K562 (cell line): Measurements from ENCODE around the gene TTC38. TPM values are rescaled to one million over a fixed set of nuclear protein-coding genes. Genes with fewer than 3 reads are reported as not detected.

ENCODE experiments used
- ARID1B ChIP-seq: fragments of 450-650 bp; IDR thresholded peaks from 2 replicates; pipeline ENCODE4 v1.6.1; 2016; ENCODE audit warnings: antibody characterized with exemption, mild to moderate bottlenecking, inconsistent platforms
- BDP1 ChIP-seq: IDR thresholded peaks from 3 replicates; pipeline ENCODE4 v1.6.1; 2011; ENCODE audit not compliant: insufficient read length, insufficient read depth
- CBFB ChIP-seq: sonication (generic); formaldehyde crosslinking; IDR thresholded peaks from 2 replicates; pipeline ENCODE4 v1.4.0; 2020; ENCODE audit warnings: mild to moderate bottlenecking, missing genetic modification reagents
- CTBP1 ChIP-seq: fragments of 450-650 bp; IDR thresholded peaks from 2 replicates; pipeline ENCODE4 v1.6.1; 2016; ENCODE audit warnings: borderline replicate concordance
- CXXC5 ChIP-seq: fragments of 250-450 bp; sonication (Bioruptor Pico); IDR thresholded peaks from 2 replicates; pipeline ENCODE4 v1.8.0; 2022; ENCODE audit warnings: inconsistent platforms, mild to moderate bottlenecking, moderate library complexity
- ERF ChIP-seq: fragments of 450-650 bp; formaldehyde crosslinking; IDR thresholded peaks from 2 replicates; pipeline ENCODE4 v1.4.0; 2020; ENCODE audit warnings: mild to moderate bottlenecking, mixed read lengths
- GTF2B ChIP-seq: IDR thresholded peaks from 2 replicates; pipeline ENCODE4 v1.6.1; 2011; ENCODE audit not compliant: insufficient read length; ENCODE audit errors: extremely low read depth
- HDGF ChIP-seq: fragments of 450-650 bp; IDR thresholded peaks from 2 replicates; pipeline ENCODE4 v1.6.1; 2016
- JUND ChIP-seq, 2 experiments: IDR thresholded peaks; 2 replicates in 1 of 2; 3 replicates in 1 of 2; pipeline ENCODE4 v1.6.1; 2011; ENCODE audit warnings: borderline replicate concordance in 2 of 2, low read depth in 2 of 2, low read length in 2 of 2, improper control_type of control experiment in 1 of 2, missing biosample characterization in 1 of 2, missing genetic modification characterization in 1 of 2, missing genetic modification reagents in 1 of 2
- NR0B1 ChIP-seq: fragments of 450-650 bp; IDR thresholded peaks from one replicate; pipeline ENCODE4 v1.6.1; 2018; ENCODE audit warnings: mild to moderate bottlenecking, moderate library complexity; ENCODE audit not compliant: partially characterized antibody
- PTBP1 ChIP-seq: fragments of 200-400 bp; formaldehyde crosslinking; IDR thresholded peaks from 2 replicates; pipeline ENCODE4 v1.6.1; 2017; ENCODE audit warnings: low read depth, low read length
- PYGO2 ChIP-seq: fragments of 450-650 bp; IDR thresholded peaks from 2 replicates; pipeline ENCODE4 v1.6.1; 2016; ENCODE audit warnings: mild to moderate bottlenecking, missing genetic modification characterization, moderate library complexity, missing compliant biosample characterization
- TCFL5 ChIP-seq: fragments of 250-450 bp; sonication (Bioruptor Pico); conservative IDR thresholded peaks from 2 replicates; pipeline ENCODE4 v1.6.1; 2021; ENCODE audit warnings: mild to moderate bottlenecking, moderate library complexity, matching md5 sums
- USF2 ChIP-seq: sonication (generic); formaldehyde crosslinking; IDR thresholded peaks from 2 replicates; pipeline ENCODE4 v1.5.0; 2020; ENCODE audit warnings: missing genetic modification reagents
- ZBTB5 ChIP-seq: fragments of 450-650 bp; IDR thresholded peaks from 2 replicates; pipeline ENCODE4 v1.6.1; 2017; ENCODE audit warnings: antibody characterized with exemption
- ZEB2 ChIP-seq: fragments of 450-650 bp; IDR thresholded peaks from 2 replicates; pipeline ENCODE4 v1.6.1; 2016
- ZFP1 ChIP-seq: fragments of 450-650 bp; formaldehyde crosslinking; IDR thresholded peaks from 2 replicates; pipeline ENCODE4 v1.4.0; 2020; ENCODE audit warnings: mild to moderate bottlenecking, mixed read lengths
- ZMIZ1 ChIP-seq, 2 experiments: fragments of 150-350 bp in 1 of 2; IDR thresholded peaks; 2 replicates each; pipeline ENCODE4 v1.6.1; 2012 to 2016; ENCODE audit warnings: low read depth in 2 of 2, low read length in 2 of 2, mild to moderate bottlenecking in 1 of 2, moderate library complexity in 1 of 2
- ZNF175 ChIP-seq: fragments of 200-800 bp; sonication (Bioruptor generic); IDR thresholded peaks from 2 replicates; pipeline ENCODE4 v1.6.1; 2016; ENCODE audit warnings: low read depth, mild to moderate bottlenecking, missing genetic modification characterization, missing compliant biosample characterization
- ZNF445 ChIP-seq: fragments of 250-450 bp; sonication (Bioruptor Pico); IDR thresholded peaks from 2 replicates; pipeline ENCODE4 v1.4.0; 2020; ENCODE audit warnings: low read depth, mild to moderate bottlenecking, moderate library complexity
- ZNF561 ChIP-seq: fragments of 450-650 bp; formaldehyde crosslinking; conservative IDR thresholded peaks from 2 replicates; pipeline ENCODE4 v1.4.0; 2020; ENCODE audit warnings: mild to moderate bottlenecking, moderate library complexity
- polyA plus RNA-seq, 8 experiments: library from polyadenylated mRNA; depleted of rRNA in 4 of 8; stranded (reverse) in 5 of 8; unstranded in 3 of 8; fragments of >200 nt; fragmentation: Nextera tagmentation in 2 of 8; fragmentation: Illumina TruSeq in 1 of 8; extraction: Ambion mirVana in 2 of 8; extraction: Trizol in 1 of 8; gene quantifications; 2 replicates each; pipeline versions ENCODE4 v1.2.1 to v1.2.3, GENCODE V29; 2011 to 2014; ENCODE audit warnings: inconsistent platforms in 1 of 8, missing spikeins in 1 of 8
- total RNA-seq, 7 experiments: library from RNA; depleted of rRNA in 6 of 7; stranded (reverse); fragments of >200 nt in 6 of 7; fragmentation: Illumina TruSeq in 2 of 7; extraction: Trizol in 2 of 7; gene quantifications; 2 replicates each; pipeline versions ENCODE4 v1.2.1 to v1.2.3, GENCODE V29; 2011 to 2021; ENCODE audit warnings: low replicate concordance in 1 of 7

Gene TTC38
- total and polyA plus RNA-seq, 9 of the 15 experiments (the other 6 are each of a cell fraction or from before 2014, with no cell fraction given) = 0.84 to 28.4 (median 18.1) TPM

GRCh38 chr22:46234969-46235368 is 32.8 kb upstream of the TTC38 start (continued):
- no peak for TF ChIP-seq BDP1
- no peak for TF ChIP-seq NR0B1
- TF ChIP-seq CTBP1 = no peak
- peak; percentile 80 for TF ChIP-seq ARID1B
- TF ChIP-seq JUND (IDR thresholded peaks at IDR 0.05; ENCODE audit: borderline replicate concordance, low read depth, low read length) = no peak
- peak; percentile 21; the same call in 1 of the 3 replicates for TF ChIP-seq JUND (tag; IDR thresholded peaks at IDR 0.05; ENCODE audit: borderline replicate concordance, low read depth, low read length)
- no peak for TF ChIP-seq USF2
- TF ChIP-seq CXXC5 = 0 out of 2 replicates have a peak, but pooled peaks have one; percentile 26
- no peak for TF ChIP-seq ZBTB5
- TF ChIP-seq HDGF = no peak
- TF ChIP-seq PTBP1 = no peak
- no peak for TF ChIP-seq ERF (CRISPR knock-in tag)
- no peak for TF ChIP-seq ZNF561 (CRISPR knock-in tag)
- no peak for TF ChIP-seq PYGO2
- no peak for TF ChIP-seq ZMIZ1 (IDR thresholded peaks at IDR 0.05; ENCODE audit: low read depth in 2 of 2, low read length in 2 of 2)
- TF ChIP-seq TCFL5 (CRISPR knock-in tag) = no peak
- no peak for TF ChIP-seq GTF2B
- TF ChIP-seq CBFB (CRISPR knock-in tag) = no peak
- no peak for TF ChIP-seq ZFP1 (CRISPR knock-in tag)
- no peak for TF ChIP-seq ZNF445 (CRISPR knock-in tag)
- no peak for TF ChIP-seq ZNF175 (CRISPR knock-in tag)
- TF ChIP-seq ZEB2 = peak; percentile 21; the same call in 1 of the 2 replicates
